SJCRH30 (cell line): ENCODE measurements around the gene RPS15. TPM values are rescaled to one million over a fixed set of nuclear protein-coding genes. Genes with fewer than 3 reads are reported as not detected.
"Not testable (repeated sequence)": the region's sequence is repeated elsewhere in the genome, so short reads cannot be mapped to it uniquely, and the experiment has no call there.

Source experiments
- DNase-seq, 2 experiments: peaks; one replicate each; pipeline ENCODE4 v3.0.0-alpha.2; 2015 to 2020
- H3K27ac ChIP-seq: fragments of 250-450 bp; sonication (Bioruptor Pico); 2 replicates; pipeline ENCODE4 v1.5.1; 2020; ENCODE audit warnings: mild to moderate bottlenecking, moderate library complexity
- H3K27me3 ChIP-seq: fragments of 250-450 bp; sonication (Bioruptor Pico); 2 replicates; pipeline ENCODE4 v1.5.1; 2020; ENCODE audit warnings: mild to moderate bottlenecking, moderate library complexity
- H3K36me3 ChIP-seq: fragments of 250-450 bp; sonication (Bioruptor Pico); 2 replicates; pipeline ENCODE4 v1.5.1; 2020; ENCODE audit warnings: mild to moderate bottlenecking, moderate library complexity
- H3K4me1 ChIP-seq: fragments of 250-450 bp; sonication (Bioruptor Pico); 2 replicates; pipeline ENCODE4 v1.5.1; 2020; ENCODE audit warnings: mild to moderate bottlenecking, moderate library complexity
- H3K4me3 ChIP-seq: fragments of 250-450 bp; sonication (Bioruptor Pico); 2 replicates; pipeline ENCODE4 v1.5.1; 2020; ENCODE audit warnings: mild to moderate bottlenecking, moderate library complexity
- H3K9me3 ChIP-seq: fragments of 250-450 bp; sonication (Bioruptor Pico); replicated peaks from 2 replicates; pipeline ENCODE4 v1.5.1; 2020; ENCODE audit warnings: mild to moderate bottlenecking, moderate library complexity
- total RNA-seq: library from RNA; depleted of rRNA; stranded (reverse); fragments of >200 nt; shearing (Covaris generic); gene quantifications from 2 replicates; pipeline ENCODE4 v1.2.3, GENCODE V29; 2014

The RPS15 gene
- total RNA-seq, 1 experiment from 2014 or later, result 1,359 TPM

DNA sequence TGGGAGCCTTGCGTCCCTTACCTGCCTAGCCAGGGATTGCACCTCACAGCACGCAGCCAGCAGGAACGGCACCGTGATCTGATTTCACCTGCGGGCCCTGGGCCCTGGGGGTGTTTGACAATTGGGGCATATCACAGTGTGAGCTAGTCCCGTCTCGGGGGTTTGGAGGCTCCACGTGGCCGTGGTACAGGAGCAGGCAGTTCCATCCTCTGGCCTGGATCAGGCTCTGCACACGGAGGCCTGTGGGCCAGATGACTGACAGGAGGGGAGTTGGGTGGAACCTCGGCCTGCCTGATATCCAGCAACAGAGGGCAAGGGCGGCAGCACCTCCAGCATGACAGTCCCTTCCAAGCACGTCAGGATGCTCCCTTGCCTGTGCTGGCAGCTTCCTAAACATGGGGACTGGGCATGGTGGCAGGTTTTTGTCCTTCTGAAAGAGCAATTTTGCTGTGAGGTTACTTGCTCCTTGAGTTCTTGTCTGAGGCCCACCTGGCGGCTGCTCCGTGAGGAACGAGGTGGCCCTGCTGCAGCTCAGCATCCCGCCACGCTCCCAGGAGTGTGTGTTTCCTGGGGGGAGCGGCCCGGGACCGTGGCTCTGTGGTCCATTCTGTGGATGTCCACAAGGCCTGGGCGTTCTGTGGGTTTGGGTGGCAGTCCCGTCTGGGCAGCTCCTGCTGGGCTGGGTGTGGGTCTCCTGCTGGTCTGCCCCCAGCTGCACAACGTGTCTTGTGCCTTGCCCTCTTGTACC, 6.3 kb upstream of the RPS15 start:
- H3K36me3 ChIP-seq, result peaks cover 48% of the 10 kb centered on the region
- no peak overlapping the region for H3K27ac ChIP-seq
- no peaks in the 10 kb centered on the region for H3K27me3 ChIP-seq
- H3K4me3 ChIP-seq, result no peak overlapping the region
- no peak for DNase-seq
- no peaks in the 10 kb centered on the region for H3K9me3 ChIP-seq
- H3K4me1 ChIP-seq, result no peaks in the 10 kb centered on the region

DNA sequence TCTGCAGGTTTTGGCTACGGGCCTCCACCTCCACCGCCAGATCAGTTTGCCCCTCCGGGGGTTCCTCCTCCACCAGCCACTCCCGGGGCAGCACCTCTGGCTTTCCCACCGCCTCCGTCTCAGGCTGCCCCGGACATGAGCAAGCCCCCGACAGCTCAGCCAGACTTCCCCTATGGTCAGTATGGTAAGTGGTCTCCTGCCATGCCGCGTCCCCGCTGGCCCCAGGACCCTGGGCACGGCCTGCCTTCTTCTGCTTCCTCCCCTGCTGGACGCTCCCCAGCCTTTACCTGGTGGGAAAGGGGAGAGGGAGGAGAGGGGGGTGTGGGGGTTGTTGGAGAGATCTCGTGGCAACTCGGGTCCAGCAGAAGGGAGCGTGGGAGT, 5.7 kb upstream of the RPS15 start:
- no peak for DNase-seq
- Histone ChIP-seq H3K27ac (no peak overlapping the region), H3K9me3 (no peaks in the 10 kb centered on the region), H3K4me3 (no peak overlapping the region), H3K36me3 (peaks cover 48% of the 10 kb centered on the region), H3K4me1 (no peaks in the 10 kb centered on the region), H3K27me3 (no peaks in the 10 kb centered on the region)

DNA sequence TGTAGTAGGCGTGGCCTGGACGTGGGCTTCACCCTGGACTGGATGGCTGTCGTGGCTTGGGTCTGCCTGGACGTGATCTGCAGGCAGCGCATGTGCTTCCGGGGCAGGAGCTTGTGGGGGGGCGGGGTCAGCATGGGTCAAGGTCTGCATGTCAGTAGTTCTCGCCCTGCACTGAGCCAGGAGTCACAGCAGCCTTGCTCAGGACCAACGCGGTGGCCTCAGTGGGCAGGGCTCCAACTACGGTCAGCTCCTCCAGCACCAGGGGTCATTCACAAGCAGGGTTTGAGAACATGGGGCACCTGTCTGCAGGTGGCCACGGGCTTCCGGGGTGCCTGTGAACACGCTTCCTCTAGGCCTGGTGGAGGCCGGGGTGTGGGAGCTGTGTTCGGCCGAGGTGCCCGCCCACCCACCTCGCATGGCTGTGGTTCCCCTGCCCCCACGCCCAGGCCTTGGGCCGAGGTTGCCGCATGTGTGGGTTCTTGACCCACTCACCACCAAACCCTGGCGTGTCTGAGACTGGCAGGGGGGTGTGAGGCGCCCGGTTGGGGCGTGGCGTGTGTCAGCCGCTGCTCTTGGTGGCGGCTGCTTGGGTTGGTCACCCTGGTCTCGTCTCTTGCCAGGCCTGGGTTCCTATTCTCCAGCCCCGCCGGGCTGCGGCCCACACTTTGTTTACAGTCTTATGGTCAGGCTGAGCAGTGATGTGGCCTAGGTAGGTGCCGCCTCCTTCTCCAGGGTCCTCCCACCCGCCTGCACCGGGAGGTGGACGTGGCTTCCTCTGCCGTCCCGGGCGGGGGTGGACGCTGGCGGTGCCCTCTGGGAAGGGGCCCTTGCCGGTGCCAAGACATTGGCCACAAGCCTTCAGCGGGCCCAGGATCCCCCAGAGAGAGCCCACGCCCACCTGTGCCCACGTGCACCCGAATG, 4.8 kb upstream of the RPS15 start:
- DNase-seq, result no peak
- Histone ChIP-seq H3K27me3 (no peaks in the 10 kb centered on the region), H3K27ac (no peak overlapping the region), H3K4me3 (no peak overlapping the region), H3K4me1 (no peaks in the 10 kb centered on the region), H3K36me3 (peaks cover 44% of the 10 kb centered on the region), H3K9me3 (no peaks in the 10 kb centered on the region)

DNA sequence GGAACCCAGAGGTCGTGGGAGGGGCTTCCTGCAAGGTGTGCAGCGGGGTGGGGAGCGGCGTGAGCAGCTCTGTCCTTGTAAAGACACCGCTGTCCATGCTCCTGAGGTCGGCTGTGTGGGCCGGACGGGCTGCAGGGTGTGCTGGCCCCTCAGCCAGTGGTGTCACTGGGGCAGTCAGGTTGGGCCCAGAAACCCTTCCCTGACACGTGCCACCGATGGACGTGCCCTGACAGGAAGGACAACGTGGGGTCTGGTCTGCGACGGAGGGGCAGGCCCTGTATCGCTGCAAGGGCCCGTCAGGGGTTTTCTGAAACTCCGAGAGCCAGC, 4.2 kb upstream of the RPS15 start:
- Histone ChIP-seq H3K9me3 (no peaks in the 10 kb centered on the region), H3K27me3 (no peaks in the 10 kb centered on the region), H3K4me3 (no peak overlapping the region), H3K4me1 (no peaks in the 10 kb centered on the region), H3K36me3 (peaks cover 45% of the 10 kb centered on the region), H3K27ac (no peak overlapping the region)
- no peak for DNase-seq

DNA sequence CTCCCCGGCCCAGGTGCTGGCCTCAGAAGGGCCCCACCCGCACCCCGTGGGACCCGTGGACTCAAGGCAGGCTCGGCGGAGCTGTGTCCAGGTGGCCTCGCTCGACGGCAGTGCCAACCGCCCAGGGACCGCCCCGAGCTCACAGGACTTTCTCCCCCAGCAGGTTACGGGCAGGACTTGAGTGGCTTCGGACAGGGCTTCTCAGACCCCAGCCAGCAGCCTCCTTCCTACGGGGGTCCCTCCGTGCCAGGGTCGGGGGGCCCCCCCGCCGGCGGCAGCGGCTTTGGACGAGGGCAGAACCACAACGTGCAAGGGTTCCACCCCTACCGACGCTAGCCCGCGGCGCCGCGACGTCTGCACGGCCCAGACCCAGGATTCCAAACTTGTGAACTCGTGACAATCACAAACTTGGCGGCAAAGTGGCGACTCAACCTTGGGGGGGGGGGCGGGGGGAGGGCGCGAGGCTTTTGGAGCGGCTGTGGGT, 3.6 kb upstream of the RPS15 start:
- no peak overlapping the region for H3K4me3 ChIP-seq
- no peak overlapping the region for H3K27ac ChIP-seq
- no peaks in the 10 kb centered on the region for H3K27me3 ChIP-seq
- H3K9me3 ChIP-seq, result no peaks in the 10 kb centered on the region
- H3K36me3 ChIP-seq, result peaks cover 45% of the 10 kb centered on the region
- no peak for DNase-seq
- peaks cover 3% of the 10 kb centered on the region; the same call in 1 of the 2 replicates for H3K4me1 ChIP-seq

DNA sequence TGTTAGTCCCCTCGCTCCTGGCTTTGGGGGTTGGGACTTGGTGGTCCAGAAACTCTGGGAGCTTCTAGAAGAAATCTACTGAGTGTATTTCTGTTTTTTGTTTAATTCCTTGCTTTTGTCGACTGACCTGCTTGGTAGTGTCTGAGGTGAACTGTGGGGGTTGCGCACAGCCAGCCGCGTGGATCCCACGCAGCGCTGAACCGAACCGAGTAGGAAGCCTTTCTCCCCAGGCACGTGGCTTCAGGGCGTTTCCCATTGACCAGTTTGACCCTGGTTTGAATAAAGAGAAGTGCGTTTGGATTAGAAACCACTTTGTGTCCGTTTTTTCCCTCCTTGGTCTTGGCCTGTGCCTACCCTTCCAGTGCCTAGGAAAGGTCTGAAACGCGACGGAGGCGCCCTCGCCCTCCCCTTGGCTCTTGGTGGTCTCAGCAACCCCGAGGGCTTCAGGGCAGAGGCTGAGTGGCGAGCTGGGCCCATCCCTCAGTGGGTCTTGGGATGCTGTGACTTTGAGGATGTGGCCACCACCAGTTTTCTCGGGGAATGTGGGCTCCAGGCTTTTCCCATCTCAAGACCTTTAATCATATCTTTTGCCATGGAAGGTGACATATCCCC, 2.7 kb upstream of the RPS15 start:
- Histone ChIP-seq H3K9me3 (no peaks in the 10 kb centered on the region), H3K36me3 (peaks cover 47% of the 10 kb centered on the region), H3K4me3 (no peak overlapping the region), H3K27ac (no peak overlapping the region), H3K4me1 (peaks cover 3% of the 10 kb centered on the region; the same call in 1 of the 2 replicates), H3K27me3 (no peaks in the 10 kb centered on the region)
- no peak for DNase-seq

DNA sequence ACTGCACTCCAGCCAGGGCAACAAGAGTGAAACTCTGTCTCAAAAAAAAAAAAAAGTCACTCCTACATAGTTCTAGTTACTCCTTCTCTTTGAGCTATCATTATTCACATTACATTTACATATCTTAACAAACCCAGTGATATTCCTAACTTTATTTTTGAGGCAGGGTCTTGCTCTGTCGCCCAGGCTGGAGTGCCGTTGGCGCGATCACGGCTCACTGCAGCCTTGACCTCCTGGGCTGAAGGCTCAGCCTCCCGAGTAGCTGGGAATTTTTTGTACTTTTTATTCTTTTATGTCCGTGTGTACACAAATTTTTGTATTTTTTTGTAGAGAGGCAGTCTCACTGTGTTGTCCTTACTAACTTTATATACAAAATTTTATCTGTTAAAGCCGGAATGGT, 587 bp upstream of the RPS15 start:
- H3K4me3 ChIP-seq, result peak overlapping the region; percentile 90
- H3K4me1 ChIP-seq, result peaks cover 3% of the 10 kb centered on the region; the same call in 1 of the 2 replicates
- no peaks in the 10 kb centered on the region for H3K9me3 ChIP-seq
- no peak for DNase-seq
- H3K27me3 ChIP-seq, result no peaks in the 10 kb centered on the region
- peaks cover 54% of the 10 kb centered on the region for H3K36me3 ChIP-seq
- H3K27ac ChIP-seq, result no peak overlapping the region

DNA sequence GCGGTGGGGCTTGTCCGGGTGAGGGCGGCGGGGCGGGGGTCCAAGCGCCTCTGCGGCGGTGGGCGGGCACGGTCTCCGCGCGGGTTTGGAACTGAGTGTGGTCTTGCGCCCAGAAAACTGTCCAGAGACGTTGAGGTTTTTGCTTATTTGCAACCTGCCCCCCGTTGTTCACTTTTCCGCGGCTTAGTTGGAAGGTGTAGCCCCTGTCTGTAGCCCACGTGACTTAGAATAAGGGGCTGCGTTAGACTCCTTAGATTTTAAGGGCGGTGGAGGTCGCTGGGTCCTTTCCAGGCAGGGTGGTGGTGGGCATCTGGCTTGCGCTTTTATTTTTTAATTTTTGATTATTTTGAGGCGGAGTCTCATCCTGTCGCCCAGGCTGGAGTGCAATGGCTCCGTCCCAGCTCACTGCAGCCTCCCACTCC, 748 bp downstream of the RPS15 start:
- H3K36me3 ChIP-seq, result peaks cover 50% of the 10 kb centered on the region
- H3K9me3 ChIP-seq, result no peaks in the 10 kb centered on the region
- H3K4me1 ChIP-seq, result peaks cover 3% of the 10 kb centered on the region; the same call in 1 of the 2 replicates
- peak overlapping the region; percentile 90 for H3K4me3 ChIP-seq
- DNase-seq, result no peak
- H3K27ac ChIP-seq, result peak overlapping the region; percentile 93
- H3K27me3 ChIP-seq, result no peaks in the 10 kb centered on the region

DNA sequence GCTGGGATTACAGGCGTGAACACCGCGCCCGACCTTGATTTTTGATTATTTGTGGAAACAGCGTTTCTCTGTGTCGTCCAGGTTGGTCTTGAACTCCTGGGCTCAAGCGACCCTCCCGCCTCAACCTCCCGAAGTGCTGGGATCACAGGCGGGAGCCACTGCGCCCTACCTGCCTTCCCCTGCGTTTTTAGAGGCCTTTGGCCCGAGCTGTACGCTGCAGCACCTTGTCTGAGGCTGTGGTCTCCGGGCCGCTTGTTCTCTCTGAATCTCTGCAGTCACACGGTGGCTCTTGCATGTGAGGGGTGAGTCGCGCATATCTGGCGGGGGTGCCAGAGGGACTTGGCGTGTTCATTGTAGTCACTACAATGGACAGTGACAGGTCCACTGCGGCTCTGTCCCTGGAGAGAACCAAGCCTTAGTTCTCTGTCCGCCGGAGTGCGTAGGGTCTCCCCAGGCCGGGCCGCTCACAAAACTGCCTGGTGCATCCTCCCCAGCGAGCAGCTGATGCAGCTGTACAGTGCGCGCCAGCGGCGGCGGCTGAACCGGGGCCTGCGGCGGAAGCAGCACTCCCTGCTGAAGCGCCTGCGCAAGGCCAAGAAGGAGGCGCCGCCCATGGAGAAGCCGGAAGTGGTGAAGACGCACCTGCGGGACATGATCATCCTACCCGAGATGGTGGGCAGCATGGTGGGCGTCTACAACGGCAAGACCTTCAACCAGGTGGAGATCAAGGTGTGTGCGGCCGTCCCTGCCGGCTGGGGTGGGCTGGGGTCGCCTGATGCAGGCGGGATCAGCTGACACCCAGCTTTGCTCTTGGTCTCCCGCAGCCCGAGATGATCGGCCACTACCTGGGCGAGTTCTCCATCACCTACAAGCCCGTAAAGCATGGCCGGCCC, 1.6 kb downstream of the RPS15 start:
- H3K36me3 ChIP-seq, result peaks cover 44% of the 10 kb centered on the region
- not testable (repeated sequence) for H3K27me3 ChIP-seq, H3K4me1 ChIP-seq, DNase-seq, H3K9me3 ChIP-seq
- H3K4me3 ChIP-seq, result peak overlapping the region; percentile 90
- H3K27ac ChIP-seq, result peak overlapping the region; percentile 93; the same call in 1 of the 2 replicates

DNA sequence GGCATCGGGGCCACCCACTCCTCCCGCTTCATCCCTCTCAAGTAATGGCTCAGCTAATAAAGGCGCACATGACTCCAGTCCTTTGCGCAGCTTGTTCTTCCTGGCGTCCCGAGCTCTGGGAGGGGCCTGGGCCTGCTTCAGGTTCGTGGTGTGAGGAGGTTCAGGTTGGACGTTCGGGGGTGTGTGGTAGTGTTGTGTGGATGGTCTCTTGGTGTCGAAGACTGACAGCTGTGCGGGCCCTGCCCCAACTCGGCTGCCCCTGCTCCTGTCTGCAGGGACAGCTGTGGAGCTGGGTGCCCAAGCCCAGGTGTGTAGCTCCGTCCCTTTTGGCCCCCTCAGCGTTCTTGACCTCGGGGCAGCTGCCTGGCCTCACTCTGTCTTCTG, 2.2 kb downstream of the RPS15 start:
- Histone ChIP-seq H3K27ac (no peak overlapping the region), H3K4me1 (peaks cover 3% of the 10 kb centered on the region; the same call in 1 of the 2 replicates), H3K36me3 (peaks cover 44% of the 10 kb centered on the region), H3K27me3 (no peaks in the 10 kb centered on the region), H3K4me3 (no peak overlapping the region), H3K9me3 (no peaks in the 10 kb centered on the region)
- no peak for DNase-seq

DNA sequence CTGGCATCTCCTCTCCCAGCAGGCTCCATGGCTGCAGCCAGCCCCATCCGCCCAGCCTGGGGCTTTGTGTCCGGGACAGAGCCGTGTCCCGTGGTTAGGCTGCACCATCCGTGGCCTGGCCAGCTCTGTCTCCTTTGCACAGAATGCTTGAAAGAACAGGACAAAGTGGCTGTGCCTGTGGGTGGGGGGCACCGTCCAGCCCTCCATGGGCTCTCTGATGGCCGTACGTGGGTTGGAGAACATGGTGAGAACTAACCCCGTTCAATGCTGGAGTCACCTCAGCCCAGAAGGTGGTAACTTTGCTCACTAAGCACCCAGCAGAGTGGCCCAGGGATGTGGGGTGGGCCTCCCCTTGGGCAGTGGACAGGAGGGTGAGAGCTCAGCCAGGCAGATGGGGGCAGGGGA, 2.8 kb downstream of the RPS15 start:
- Histone ChIP-seq H3K4me1 (peaks cover 3% of the 10 kb centered on the region; the same call in 1 of the 2 replicates), H3K36me3 (peaks cover 44% of the 10 kb centered on the region), H3K27ac (no peak overlapping the region), H3K4me3 (no peak overlapping the region), H3K27me3 (no peaks in the 10 kb centered on the region), H3K9me3 (no peaks in the 10 kb centered on the region)
- DNase-seq, result no peak

DNA sequence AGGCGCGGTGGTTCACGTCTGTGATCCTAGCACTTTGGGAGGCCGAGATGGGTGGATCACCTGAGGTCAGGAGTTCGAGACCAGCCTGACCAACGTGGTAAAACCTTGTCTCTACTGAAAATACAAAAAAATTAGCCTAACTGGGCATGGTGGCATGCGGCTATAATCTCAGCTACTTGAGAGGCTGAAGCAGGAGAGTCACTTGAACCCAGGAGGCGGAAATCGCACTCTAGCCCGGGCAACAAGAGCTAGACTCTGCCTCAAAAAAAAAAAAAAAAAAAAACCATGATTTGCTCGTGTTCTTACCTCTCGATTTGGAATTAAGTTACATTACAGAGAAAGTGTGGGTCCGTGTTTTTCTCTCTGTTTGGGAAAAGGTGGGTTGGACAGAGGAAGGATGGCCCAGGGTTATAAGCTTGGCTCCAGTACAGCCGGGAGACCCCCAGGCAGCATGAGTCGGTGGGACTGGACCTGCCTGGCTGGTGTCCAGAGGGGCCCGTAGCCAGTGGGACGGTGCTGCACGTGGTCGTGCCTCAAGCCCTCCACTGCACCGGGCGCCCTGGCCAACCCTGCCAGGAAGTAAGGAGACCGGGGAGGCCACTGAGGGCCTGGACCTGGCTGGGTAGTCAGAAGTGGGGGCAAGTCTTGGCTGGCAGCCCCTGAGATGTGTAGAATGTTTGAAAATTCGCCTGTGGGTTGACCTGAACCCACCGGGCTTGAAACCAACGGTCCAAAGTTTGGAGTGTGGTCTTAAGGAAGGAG, 3.7 kb downstream of the RPS15 start:
- no peak overlapping the region for H3K27ac ChIP-seq
- peaks cover 3% of the 10 kb centered on the region; the same call in 1 of the 2 replicates for H3K4me1 ChIP-seq
- H3K4me3 ChIP-seq, result no peak overlapping the region
- peaks cover 44% of the 10 kb centered on the region for H3K36me3 ChIP-seq
- H3K27me3 ChIP-seq, result no peaks in the 10 kb centered on the region
- no peak for DNase-seq
- H3K9me3 ChIP-seq, result no peaks in the 10 kb centered on the region

DNA sequence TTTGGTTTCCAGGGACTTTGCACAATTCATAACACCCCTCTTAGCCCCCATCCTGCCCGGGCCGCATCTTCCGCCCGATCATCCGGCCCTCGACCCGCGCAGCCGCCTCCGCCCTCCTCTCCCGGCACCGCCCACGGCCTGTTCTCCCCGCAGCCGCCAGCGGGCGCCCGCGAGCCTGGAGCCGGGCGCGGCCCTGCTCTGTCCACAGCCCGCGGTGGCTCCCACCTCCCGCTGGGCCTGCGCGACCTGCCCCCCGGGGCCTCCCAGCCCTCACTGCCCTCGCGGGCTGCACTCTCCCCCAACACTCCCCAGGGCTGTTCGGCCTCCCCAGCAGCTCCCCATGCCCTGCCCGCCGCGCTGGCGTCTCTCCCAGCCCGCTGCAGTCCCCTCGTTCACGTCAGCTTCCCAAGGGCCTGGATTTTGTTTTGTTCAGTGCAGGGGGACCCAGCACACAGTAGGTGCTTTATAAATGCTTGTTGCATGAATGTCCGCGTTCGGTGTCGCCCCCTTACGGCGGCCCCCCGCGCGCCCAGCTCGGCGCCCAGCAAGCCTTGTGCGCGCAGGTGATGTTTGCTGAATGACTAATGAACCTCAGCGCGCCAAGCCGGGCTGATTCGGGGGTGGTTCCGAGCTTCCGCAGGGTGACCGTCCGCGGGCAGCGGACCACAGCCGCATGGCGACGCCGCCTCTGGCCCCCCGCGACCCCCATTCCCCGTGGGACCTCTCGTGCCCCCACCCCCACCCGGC, 7.2 kb downstream of the RPS15 start:
- peak in 1 of 2 experiments; percentile 53 for DNase-seq
- Histone ChIP-seq H3K9me3 (no peaks in the 10 kb centered on the region), H3K27me3 (peaks cover 1% of the 10 kb centered on the region; the same call in 1 of the 2 replicates), H3K36me3 (peaks cover 30% of the 10 kb centered on the region), H3K4me3 (no peak overlapping the region), H3K4me1 (no peaks in the 10 kb centered on the region), H3K27ac (no peak overlapping the region)
